Body of pancreas (tissue), 4 donors: Measurements from ENCODE around the gene TENT4A. TPM values are rescaled to one million over a fixed set of nuclear protein-coding genes. Genes with fewer than 3 reads are reported as not detected.

Source experiments
- ATAC-seq: fragments of 150-250 bp; one replicate; pipeline ENCODE4 v1.9.1; 2016
- DNase-seq, 4 donors: peaks; one replicate each; pipeline ENCODE4 v3.0.0-alpha.2; 2019
- H3K27ac ChIP-seq, 4 donors: fragments of 200-600 bp; sonication (generic); 1 replicate in 3 of 4; 2 replicates in 1 of 4; pipeline versions ENCODE4 v1.5.1 to v1.6.1; 2016 to 2019; ENCODE audit warnings: mild to moderate bottlenecking in 1 of 4, mixed read lengths in 1 of 4, moderate library complexity in 1 of 4
- H3K27me3 ChIP-seq, 2 donors: fragments of 200-600 bp; sonication (generic); one replicate each; pipeline ENCODE4 v1.6.0; 2016; ENCODE audit warnings: mild to moderate bottlenecking in 1 of 2
- H3K36me3 ChIP-seq, 2 donors: fragments of 200-600 bp; sonication (generic); replicated peaks in 1 of 2; 2 replicates each; pipeline ENCODE4 v1.5.1; 2016; ENCODE audit warnings: low read depth in 2 of 2; ENCODE audit not compliant: insufficient read depth in 1 of 2
- H3K4me1 ChIP-seq: fragments of 200-600 bp; sonication (generic); one replicate; pipeline ENCODE4 v1.6.0; 2016
- H3K4me3 ChIP-seq, 2 donors: fragments of 200-600 bp; sonication (generic); 1 replicate in 1 of 2; 2 replicates in 1 of 2; pipeline ENCODE4 v1.5.1; 2016 to 2019
- H3K9me3 ChIP-seq, 3 donors: fragments of 200-600 bp; sonication (generic); 1 replicate in 2 of 3; 2 replicates in 1 of 3; pipeline ENCODE4 v1.5.1; 2016
- CTCF ChIP-seq, 7 experiments: fragments of 450-650 bp in 4 of 7; fragments of 200-600 bp in 3 of 7; sonication (generic) in 3 of 7; IDR thresholded peaks; one replicate each; pipeline ENCODE4 v1.5.1; 2016 to 2019; ENCODE audit warnings: antibody characterized with exemption in 7 of 7
- POLR2A ChIP-seq, 3 donors: fragments of 450-650 bp; IDR thresholded peaks; one replicate each; pipeline ENCODE4 v1.6.1; 2016; ENCODE audit warnings: antibody characterized with exemption in 3 of 3, mild to moderate bottlenecking in 2 of 3
- whole genome bisulfite sequencing, 2 donors: methylation state at CpG; one replicate each; pipeline ENCODE4 v1.1.5; 2017; 5-methylcytosine and 5-hydroxymethylcytosine counted together
- intact Hi-C: fragments of 100-400 bp; cut with DNase I; formaldehyde crosslinking; loops from one replicate; pipeline ENCODE4 v1.15.1; 2023
- total RNA-seq, 2 donors: library from RNA; depleted of rRNA; stranded (reverse); fragments of >200 nt; gene quantifications; one replicate each; pipeline ENCODE4 v1.1.0, GENCODE V29; 2016

TENT4A gene
- total RNA-seq, 2 donors from 2014 or later: 11.9 to 27.7 TPM

GRCh38 chr5:6747103-6747502 lies 33.9 kb downstream of the TENT4A start:
- H3K9me3 ChIP-seq: no peaks in the 10 kb centered on the region
- DNase-seq (no peak), ATAC-seq (no peak)
- no peak overlapping the region for H3K27ac ChIP-seq
- TF ChIP-seq POLR2A (IDR thresholded peaks at IDR 0.05): no peak
- no peak for TF ChIP-seq CTCF (IDR thresholded peaks at IDR 0.05)
- no peaks in the 10 kb centered on the region for H3K27me3 ChIP-seq
- H3K4me1 ChIP-seq: no peaks in the 10 kb centered on the region
- intact Hi-C loops: no loop called here
- H3K36me3 ChIP-seq: peaks cover 10 to 22% of the 10 kb centered on the region in 2 donors
- 64 to 68% methylated on average over 9 of the region's 9 CpGs for WGBS, 2 donors
- H3K4me3 ChIP-seq: no peak overlapping the region

DNA sequence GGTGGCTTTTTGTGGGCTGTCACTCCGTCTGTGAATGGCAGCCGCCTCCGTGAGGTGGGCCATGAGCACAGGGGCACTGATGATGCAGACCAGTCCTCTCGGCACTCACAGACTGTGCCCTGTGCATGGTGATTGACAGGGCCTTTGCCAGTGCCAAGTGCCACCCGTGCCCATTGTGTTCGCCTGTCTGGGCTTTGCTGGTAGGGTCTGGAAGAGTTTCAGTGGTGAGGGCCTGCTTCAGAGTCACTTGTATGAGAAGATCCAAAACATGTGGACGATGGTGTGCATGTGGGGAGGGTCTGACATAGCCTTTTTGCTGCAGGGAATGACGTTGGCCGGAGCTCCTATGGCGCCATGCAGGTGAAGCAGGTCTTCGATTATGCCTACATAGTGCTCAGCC lies 34.9 kb downstream of the TENT4A start:
- Histone ChIP-seq H3K4me1 (no peaks in the 10 kb centered on the region), H3K27me3 (no peaks in the 10 kb centered on the region), H3K9me3 (no peaks in the 10 kb centered on the region), H3K27ac (no peak overlapping the region), H3K4me3 (no peak overlapping the region), H3K36me3 (peaks cover 18 to 26% of the 10 kb centered on the region in 2 donors)
- intact Hi-C loops: no loop called here
- no peak for ATAC-seq
- DNase-seq: no peak
- 76 to 81% methylated on average over 9 to 11 of the region's 11 CpGs for WGBS, 2 donors
- no peak for TF ChIP-seq CTCF (IDR thresholded peaks at IDR 0.05)
- no peak for TF ChIP-seq POLR2A (IDR thresholded peaks at IDR 0.05)

GRCh38 chr5:6749026-6749716 lies 35.9 kb downstream of the TENT4A start:
- Histone ChIP-seq H3K27me3 (no peaks in the 10 kb centered on the region), H3K9me3 (no peaks in the 10 kb centered on the region), H3K36me3 (peaks cover 23 to 31% of the 10 kb centered on the region in 2 donors), H3K4me1 (no peaks in the 10 kb centered on the region), H3K27ac (no peak overlapping the region), H3K4me3 (no peak overlapping the region)
- TF ChIP-seq POLR2A (IDR thresholded peaks at IDR 0.05): no peak
- no peak for TF ChIP-seq CTCF (IDR thresholded peaks at IDR 0.05)
- 91 to 92% methylated on average over 22 of the region's 22 CpGs for WGBS, 2 donors
- intact Hi-C loops: no loop called here
- ATAC-seq: no peak
- no peak for DNase-seq

DNA sequence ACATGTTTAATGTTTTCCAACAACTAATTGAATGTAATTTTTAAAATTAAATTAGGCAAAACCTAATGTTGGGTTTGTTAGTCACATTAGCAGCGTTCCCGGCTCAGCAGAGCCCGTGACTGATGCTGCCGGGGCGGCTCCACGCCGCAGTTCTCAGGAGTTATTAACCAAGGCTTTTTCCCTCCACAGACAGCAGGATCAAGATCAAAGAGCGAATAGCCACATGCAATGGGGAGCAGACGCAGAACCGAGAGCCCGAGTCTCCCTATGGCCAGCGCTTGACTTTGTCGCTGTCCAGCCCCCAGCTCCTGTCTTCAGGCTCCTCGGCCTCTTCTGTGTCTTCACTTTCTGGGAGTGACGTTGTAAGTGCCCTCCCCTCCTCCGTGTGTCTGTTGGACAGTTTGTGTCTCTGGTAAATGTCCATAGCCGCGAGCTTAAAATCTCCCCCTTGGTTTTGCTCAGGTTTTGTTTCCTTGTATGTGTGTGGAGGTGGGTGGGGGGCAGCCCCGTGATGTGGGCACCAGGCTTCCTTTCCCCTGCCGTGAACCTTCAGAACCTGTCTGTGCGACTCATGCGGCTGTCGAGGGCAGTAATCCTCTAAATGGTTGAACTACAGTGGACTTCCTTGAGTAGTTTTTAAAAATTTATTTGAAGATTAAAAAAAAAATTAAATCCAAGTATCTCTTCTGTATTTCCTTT lies 37.1 kb downstream of the TENT4A start:
- Histone ChIP-seq H3K36me3 (peaks cover 28 to 34% of the 10 kb centered on the region in 2 donors), H3K9me3 (no peaks in the 10 kb centered on the region), H3K4me1 (no peaks in the 10 kb centered on the region), H3K27ac (no peak overlapping the region), H3K4me3 (no peak overlapping the region), H3K27me3 (no peaks in the 10 kb centered on the region)
- no peak for DNase-seq
- WGBS, 2 donors: 91 to 93% methylated on average over 22 to 23 of the region's 23 CpGs
- TF ChIP-seq CTCF (IDR thresholded peaks at IDR 0.05) (no peak), POLR2A (IDR thresholded peaks at IDR 0.05) (no peak)
- intact Hi-C loops: no loop called here
- no peak for ATAC-seq
